NCI-H2227 treated with DMSO at 0.1 percent for 48 hours (cell line): ENCODE measurements around the gene ATG9B.

Experiments
- DNase-seq: peaks from one replicate; lab custom pipeline; 2025; lab: John Stamatoyannopoulos, UW

ATG9B gene

GRCh38 chr7:150980663-150981062, 43.6 kb downstream of the ATG9B start:
- no peak for DNase-seq

GRCh38 chr7:150979713-150980390, 44.4 kb downstream of the ATG9B start:
- DNase-seq: no peak

GRCh38 chr7:150978126-150978789, 46.0 kb downstream of the ATG9B start, which contains the start of gene KCNH2:
Gene KCNH2 (minus strand): TSS chr7:150978321. CDS start chr7:150977913, 408 bp downstream.
- DNase-seq: peak; percentile 79

GRCh38 chr7:150977382-150978125, 46.7 kb downstream of the ATG9B start:
- peak; percentile 17 for DNase-seq

GRCh38 chr7:150976529-150977381, 47.5 kb downstream of the ATG9B start:
- DNase-seq: no peak

- no peak for DNase-seq
These were observed 48.6 kb downstream of the ATG9B start for GRCh38 chr7:150975536-150976319.

GRCh38 chr7:150974468-150975391, 49.6 kb downstream of the ATG9B start:
- no peak for DNase-seq

- DNase-seq: no peak
These were observed 50.5 kb downstream of the ATG9B start for GRCh38 chr7:150973571-150974451.

- DNase-seq: no peak
These were observed 51.6 kb downstream of the ATG9B start for GRCh38 chr7:150972741-150973140.

- peak; percentile 42 for DNase-seq
These were observed 52.2 kb downstream of the ATG9B start for GRCh38 chr7:150972023-150972468.

- peak; percentile 59 for DNase-seq
These were observed 52.9 kb downstream of the ATG9B start for GRCh38 chr7:150971242-150972022.

- DNase-seq: no peak
These were observed 53.9 kb downstream of the ATG9B start for GRCh38 chr7:150970424-150970823.

GRCh38 chr7:150969475-150969874, 54.8 kb downstream of the ATG9B start:
- no peak for DNase-seq

- no peak for DNase-seq
These were observed 55.4 kb downstream of the ATG9B start for GRCh38 chr7:150968734-150969372.

- no peak for DNase-seq
These were observed 56.1 kb downstream of the ATG9B start for GRCh38 chr7:150968056-150968733.

GRCh38 chr7:150967349-150967748, 56.9 kb downstream of the ATG9B start:
- no peak for DNase-seq

- no peak for DNase-seq
These were observed 58.3 kb downstream of the ATG9B start for GRCh38 chr7:150966002-150966401.
